CD4-positive, CD25-positive, alpha-beta regulatory T cell (primary cell): ENCODE results near the gene TSHZ3. TPM values are rescaled to one million over a fixed set of nuclear protein-coding genes. Genes with fewer than 3 reads are reported as not detected.
A peak's percentile ranks its signal among the peaks of the same experiment; 100 is the strongest.

Experiments used
- ATAC-seq, 2 donors: fragments of 150-1000 bp; cut with Tn5 transposase; one replicate each; pipeline ENCODE4 v1.10.0; 2021; ENCODE audit warnings: low read depth in 2 of 2, moderate number of reproducible peaks in 2 of 2, moderate library complexity in 1 of 2
- DNase-seq, 3 donors: peaks; one replicate each; pipeline versions ENCODE4 v3.0.0 to v3.0.0-alpha.2; 2012 to 2022; ENCODE audit warnings: mixed read lengths in 1 of 3
- H3K27ac ChIP-seq: one replicate; pipeline ENCODE4 v1.7.0; 2013; ENCODE audit warnings: mild to moderate bottlenecking, low read length; ENCODE audit not compliant: insufficient read depth, poor library complexity, severe bottlenecking
- H3K27me3 ChIP-seq: one replicate; pipeline ENCODE4 v1.7.0; 2013; ENCODE audit warnings: low read length; ENCODE audit not compliant: control insufficient read depth, insufficient read depth
- H3K36me3 ChIP-seq: one replicate; pipeline ENCODE4 v1.7.0; 2013; ENCODE audit warnings: mild to moderate bottlenecking, low read length, moderate library complexity; ENCODE audit not compliant: control insufficient read depth, insufficient read depth
- H3K4me1 ChIP-seq: 2 replicates; pipeline ENCODE4 v1.7.0; 2013; ENCODE audit warnings: mild to moderate bottlenecking, low read length; ENCODE audit not compliant: insufficient read depth, control insufficient read depth, poor library complexity, severe bottlenecking
- H3K4me3 ChIP-seq: one replicate; pipeline ENCODE4 v1.7.0; 2013; ENCODE audit warnings: low read depth, mild to moderate bottlenecking, low read length, moderate library complexity
- H3K9me3 ChIP-seq, 2 experiments: 1 replicate in 1 of 2; 2 replicates in 1 of 2; pipeline ENCODE4 v1.7.0; 2013; ENCODE audit warnings: low read length in 2 of 2, mild to moderate bottlenecking in 1 of 2, moderate library complexity in 1 of 2; ENCODE audit not compliant: control insufficient read depth in 2 of 2
- H3K27ac Mint-ChIP-seq, 3 donors: one replicate each; pipeline ENCODE4 v1.8.0; 2020 to 2022; ENCODE audit warnings: mild to moderate bottlenecking in 3 of 3, mixed read lengths in 3 of 3, moderate library complexity in 2 of 3
- H3K27me3 Mint-ChIP-seq: one replicate; pipeline ENCODE4 v1.8.0; 2022; ENCODE audit warnings: mild to moderate bottlenecking, mixed read lengths
- H3K36me3 Mint-ChIP-seq: one replicate; pipeline ENCODE4 v1.8.0; 2020; ENCODE audit warnings: mixed read lengths
- H3K4me1 Mint-ChIP-seq, 4 donors: one replicate each; pipeline ENCODE4 v1.8.0; 2020 to 2022; ENCODE audit warnings: mixed read lengths in 4 of 4, mild to moderate bottlenecking in 1 of 4
- H3K4me3 Mint-ChIP-seq, 4 donors: one replicate each; pipeline ENCODE4 v1.8.0; 2020 to 2022; ENCODE audit warnings: mild to moderate bottlenecking in 4 of 4, mixed read lengths in 4 of 4, moderate library complexity in 3 of 4
- H3K9me3 Mint-ChIP-seq, 7 donors: one replicate each; pipeline ENCODE4 v1.8.0; 2020 to 2022; ENCODE audit warnings: mixed read lengths in 7 of 7, mild to moderate bottlenecking in 3 of 7, moderate library complexity in 2 of 7
- polyA plus RNA-seq, 4 donors: library from polyadenylated mRNA; unstranded; fragments of 300-500 nt; fragmentation: Illumina TruSeq; gene quantifications; one replicate each; pipeline ENCODE4 v1.2.3, GENCODE V29; 2021
- total RNA-seq: library from RNA; stranded (reverse); gene quantifications from one replicate; pipeline ENCODE4 v1.2.3, GENCODE V29; 2022

TSHZ3 gene
- total and polyA plus RNA-seq, 5 donors from 2014 or later: 0.24 to 2.5 (median 0.96) TPM

GRCh38 chr19:31361728-31362127 lies 12.5 kb upstream of the TSHZ3 start:
- peaks cover 23% of the 10 kb centered on the region for H3K27me3 ChIP-seq
- no peak for ATAC-seq
- peaks cover 5% of the 10 kb centered on the region for H3K4me1 ChIP-seq
- H3K27ac ChIP-seq: no peak overlapping the region
- Mint-ChIP-seq H3K36me3 (no peaks in the 10 kb centered on the region), H3K4me3 (no peak overlapping the region), H3K4me1 (peaks cover 0 to 3% (median under 1%) of the 10 kb centered on the region in 4 donors), H3K9me3 (peaks cover 0 to 1% (median 0%) of the 10 kb centered on the region in 7 donors), H3K27me3 (peaks cover 61% of the 10 kb centered on the region), H3K27ac (no peak overlapping the region)
- no peak overlapping the region for H3K4me3 ChIP-seq
- no peaks in the 10 kb centered on the region for H3K9me3 ChIP-seq
- no peak for DNase-seq
- H3K36me3 ChIP-seq: no peaks in the 10 kb centered on the region

DNA sequence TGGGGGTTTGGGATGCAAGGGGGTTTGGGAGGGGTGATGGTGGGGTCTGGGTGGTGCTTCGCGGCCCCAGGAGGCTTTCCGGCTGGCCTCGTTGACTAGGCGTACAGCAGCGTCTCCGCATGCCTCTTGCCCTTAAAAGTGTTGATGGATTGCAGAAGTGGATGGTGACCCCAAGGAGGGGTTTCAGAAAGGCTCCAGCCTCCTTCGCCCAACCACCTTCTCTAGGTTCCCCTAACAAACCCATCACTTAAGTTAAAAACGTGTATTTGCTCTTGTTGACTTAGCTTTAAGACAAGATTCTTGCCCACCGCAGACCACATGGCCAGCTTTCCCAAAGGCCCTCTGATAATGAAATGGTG lies 8.1 kb upstream of the TSHZ3 start:
- no peak overlapping the region for H3K4me3 Mint-ChIP-seq
- Histone ChIP-seq H3K4me1 (peaks cover 34% of the 10 kb centered on the region), H3K4me3 (no peak overlapping the region), H3K27me3 (peaks cover 48% of the 10 kb centered on the region), H3K27ac (no peak overlapping the region), H3K36me3 (no peaks in the 10 kb centered on the region), H3K9me3 (no peaks in the 10 kb centered on the region)
- no peaks in the 10 kb centered on the region for H3K36me3 Mint-ChIP-seq
- DNase-seq (no peak), ATAC-seq (no peak)
- H3K9me3 Mint-ChIP-seq: peaks cover 0 to 2% (median 0%) of the 10 kb centered on the region in 7 donors
- peaks cover 15 to 43% (median 25%) of the 10 kb centered on the region in 4 donors for H3K4me1 Mint-ChIP-seq
- H3K27ac Mint-ChIP-seq: no peak overlapping the region
- peaks cover 78% of the 10 kb centered on the region for H3K27me3 Mint-ChIP-seq

DNA sequence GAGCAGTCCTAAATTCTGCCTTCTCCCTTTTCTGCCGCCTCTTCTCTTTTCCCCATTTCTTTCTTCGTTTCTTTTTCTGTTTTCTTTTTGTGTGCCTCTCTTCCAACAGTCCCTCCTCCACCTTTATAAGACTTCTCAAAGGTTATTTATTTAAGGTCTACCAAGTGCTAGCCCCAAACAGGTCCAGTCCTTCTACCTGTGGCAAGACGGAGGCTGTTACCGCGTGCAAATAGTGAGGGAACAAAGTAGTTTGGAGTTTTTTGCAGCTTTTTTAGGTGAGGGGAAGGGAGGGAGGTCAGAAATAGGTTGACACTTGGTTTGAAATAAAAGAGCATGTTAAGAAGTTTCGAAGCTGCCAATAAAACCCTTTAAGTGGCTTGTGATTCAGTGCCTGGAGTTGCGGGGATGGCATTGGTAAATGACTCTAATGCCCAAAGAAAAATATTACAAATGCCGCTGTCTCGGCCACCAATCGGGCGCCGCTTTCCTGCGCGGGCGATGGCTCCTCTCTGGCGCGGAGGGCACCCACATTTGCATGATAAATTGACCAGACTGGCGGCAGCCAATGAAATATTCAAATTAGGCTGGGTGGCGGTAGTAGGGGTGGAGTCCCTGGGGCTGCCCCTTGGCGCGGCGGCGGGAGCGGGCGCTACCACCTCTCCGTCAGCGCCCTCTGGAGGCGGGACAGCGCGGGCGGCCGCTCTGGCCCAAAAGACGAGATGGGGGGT lies 7.5 kb upstream of the TSHZ3 start:
- peaks cover 15 to 48% (median 27%) of the 10 kb centered on the region in 4 donors for H3K4me1 Mint-ChIP-seq
- H3K36me3 ChIP-seq: no peaks in the 10 kb centered on the region
- peak overlapping the region in 1 of 3 donors; percentile 28 for H3K27ac Mint-ChIP-seq
- peaks cover 82% of the 10 kb centered on the region for H3K27me3 Mint-ChIP-seq
- H3K9me3 Mint-ChIP-seq: peaks cover 0 to 2% (median 0%) of the 10 kb centered on the region in 7 donors
- H3K27me3 ChIP-seq: peaks cover 49% of the 10 kb centered on the region
- H3K4me3 Mint-ChIP-seq: peak overlapping the region in 2 of 4 donors; percentile 27 to 29
- H3K36me3 Mint-ChIP-seq: no peaks in the 10 kb centered on the region
- H3K27ac ChIP-seq: no peak overlapping the region
- peak; percentile 29 to 56 for ATAC-seq
- no peaks in the 10 kb centered on the region for H3K9me3 ChIP-seq
- H3K4me3 ChIP-seq: no peak overlapping the region
- H3K4me1 ChIP-seq: peaks cover 39% of the 10 kb centered on the region
- peak in 2 of 3 donors; percentile 32 to 43 for DNase-seq

GRCh38 chr19:31355665-31356289 lies 6.5 kb upstream of the TSHZ3 start:
- Histone ChIP-seq H3K4me3 (no peak overlapping the region), H3K27ac (no peak overlapping the region), H3K36me3 (no peaks in the 10 kb centered on the region), H3K9me3 (no peaks in the 10 kb centered on the region), H3K4me1 (peaks cover 49% of the 10 kb centered on the region), H3K27me3 (peaks cover 49% of the 10 kb centered on the region)
- Mint-ChIP-seq H3K4me3 (peak overlapping the region in 2 of 4 donors; percentile 13 to 76), H3K9me3 (peaks cover 0 to 2% (median 0%) of the 10 kb centered on the region in 7 donors), H3K4me1 (peaks cover 15 to 52% (median 29%) of the 10 kb centered on the region in 4 donors), H3K27me3 (peaks cover 80% of the 10 kb centered on the region), H3K27ac (no peak overlapping the region), H3K36me3 (no peaks in the 10 kb centered on the region)
- ATAC-seq: no peak
- DNase-seq: no peak

DNA sequence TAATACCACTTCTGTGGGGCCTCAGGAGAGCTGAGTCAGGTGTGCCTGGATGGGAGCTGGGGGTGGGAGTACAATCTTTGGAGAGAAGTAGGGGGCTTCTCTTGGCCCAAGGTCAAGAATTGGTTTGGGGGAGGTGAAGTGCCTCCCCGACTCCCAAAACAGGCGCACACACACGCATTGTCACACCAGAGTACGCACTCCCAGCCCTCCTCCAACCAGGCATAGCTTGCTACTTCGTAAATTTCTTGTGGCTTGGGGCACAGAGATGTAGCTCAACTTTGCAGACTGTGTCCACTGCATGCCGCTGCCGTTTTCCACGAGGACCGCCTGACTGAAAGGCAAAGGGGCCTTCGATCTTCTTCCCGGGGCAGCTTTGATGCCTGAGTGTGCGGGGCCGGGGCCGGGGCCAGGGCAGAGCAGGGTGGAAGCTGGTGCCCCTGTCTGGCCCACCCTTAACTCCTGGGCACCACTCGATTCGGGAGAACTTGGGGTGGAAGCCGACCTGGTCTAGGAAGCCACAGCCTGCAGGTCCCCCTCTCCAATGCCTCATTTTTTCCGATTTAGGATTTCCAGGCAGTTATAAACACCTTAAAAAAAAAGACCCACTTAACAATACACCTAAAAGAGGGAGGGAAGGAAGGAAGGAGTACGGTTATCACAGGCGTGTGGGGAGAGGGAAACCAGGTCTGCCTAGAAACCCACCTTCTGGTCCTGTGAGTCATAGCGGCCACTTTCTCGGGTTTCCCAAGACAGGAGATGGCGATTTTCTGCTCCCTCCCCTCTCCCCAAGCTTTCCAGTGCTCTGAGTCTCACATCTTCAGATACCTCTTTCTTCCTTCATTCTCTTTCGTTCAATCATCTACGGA lies 5.8 kb upstream of the TSHZ3 start:
- Mint-ChIP-seq H3K9me3 (peaks cover 0 to 2% (median 0%) of the 10 kb centered on the region in 7 donors), H3K27ac (no peak overlapping the region), H3K4me1 (peaks cover 15 to 52% (median 29%) of the 10 kb centered on the region in 4 donors), H3K36me3 (no peaks in the 10 kb centered on the region), H3K27me3 (peaks cover 79% of the 10 kb centered on the region), H3K4me3 (peak overlapping the region in 2 of 4 donors; percentile 13 to 76)
- DNase-seq (no peak), ATAC-seq (no peak)
- Histone ChIP-seq H3K27me3 (peaks cover 47% of the 10 kb centered on the region), H3K36me3 (no peaks in the 10 kb centered on the region), H3K9me3 (no peaks in the 10 kb centered on the region), H3K4me1 (peaks cover 52% of the 10 kb centered on the region), H3K4me3 (no peak overlapping the region), H3K27ac (no peak overlapping the region)

DNA sequence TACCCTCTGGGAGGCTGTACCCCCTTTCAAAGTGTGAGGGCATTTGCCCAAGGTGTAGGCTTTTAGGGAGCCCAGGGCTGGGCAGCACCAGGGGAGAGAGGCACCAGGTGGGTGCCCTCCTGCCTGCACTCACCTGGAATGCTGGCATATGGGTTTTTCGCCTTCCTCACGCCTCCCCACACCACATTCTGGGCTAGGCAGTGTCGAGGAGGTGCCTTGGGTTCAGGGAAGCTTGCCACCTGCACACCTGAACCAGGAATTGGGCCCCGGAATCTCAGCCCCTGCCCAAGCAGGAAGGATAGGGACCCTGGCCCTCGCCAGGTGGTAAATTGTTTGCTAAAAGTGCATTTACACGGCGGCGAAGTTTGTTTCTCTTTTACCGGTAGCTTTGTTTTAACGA lies 5.1 kb upstream of the TSHZ3 start:
- Histone ChIP-seq H3K4me1 (peaks cover 52% of the 10 kb centered on the region), H3K27me3 (peaks cover 46% of the 10 kb centered on the region), H3K27ac (no peak overlapping the region), H3K4me3 (no peak overlapping the region), H3K9me3 (no peaks in the 10 kb centered on the region), H3K36me3 (no peaks in the 10 kb centered on the region)
- DNase-seq (peak in 1 of 3 donors; percentile 2), ATAC-seq (no peak)
- peaks cover 79% of the 10 kb centered on the region for H3K27me3 Mint-ChIP-seq
- H3K27ac Mint-ChIP-seq: no peak overlapping the region
- peaks cover 0 to 2% (median 0%) of the 10 kb centered on the region in 7 donors for H3K9me3 Mint-ChIP-seq
- H3K4me1 Mint-ChIP-seq: peaks cover 15 to 52% (median 29%) of the 10 kb centered on the region in 4 donors
- no peaks in the 10 kb centered on the region for H3K36me3 Mint-ChIP-seq
- peak overlapping the region in 2 of 4 donors; percentile 38 to 76 for H3K4me3 Mint-ChIP-seq

DNA sequence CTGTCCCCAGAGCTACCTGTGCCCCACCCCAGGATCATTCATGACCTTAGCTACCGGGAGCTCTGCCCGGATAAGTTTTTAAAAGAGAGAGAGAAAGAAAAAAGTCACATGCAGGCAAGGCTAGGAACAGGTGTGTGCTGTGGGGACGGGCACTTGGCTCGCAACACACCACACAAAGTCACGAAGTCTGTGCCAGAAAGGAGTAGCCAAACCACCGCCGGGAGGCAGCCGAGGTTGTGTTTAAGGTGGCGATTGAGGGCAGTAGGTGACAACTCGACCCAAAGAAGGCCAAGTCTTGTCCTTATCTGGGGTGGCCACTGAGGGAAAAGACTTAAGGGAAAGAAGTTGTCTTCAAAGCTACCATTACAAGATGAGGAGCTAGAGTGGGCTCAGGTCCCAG lies 4.6 kb upstream of the TSHZ3 start:
- Mint-ChIP-seq H3K9me3 (peaks cover 0 to 2% (median 0%) of the 10 kb centered on the region in 7 donors), H3K36me3 (no peaks in the 10 kb centered on the region), H3K4me1 (peaks cover 15 to 52% (median 29%) of the 10 kb centered on the region in 4 donors), H3K27ac (peak overlapping the region in 1 of 3 donors; percentile 17), H3K27me3 (peaks cover 77% of the 10 kb centered on the region), H3K4me3 (peak overlapping the region; percentile 5 to 76 (median 31))
- Histone ChIP-seq H3K27me3 (peaks cover 44% of the 10 kb centered on the region), H3K4me3 (no peak overlapping the region), H3K36me3 (no peaks in the 10 kb centered on the region), H3K4me1 (peaks cover 54% of the 10 kb centered on the region), H3K27ac (no peak overlapping the region), H3K9me3 (no peaks in the 10 kb centered on the region)
- ATAC-seq (no peak), DNase-seq (peak in 1 of 3 donors; percentile 9)
